ENCODE data around the gene B3GALT2.

DNA sequence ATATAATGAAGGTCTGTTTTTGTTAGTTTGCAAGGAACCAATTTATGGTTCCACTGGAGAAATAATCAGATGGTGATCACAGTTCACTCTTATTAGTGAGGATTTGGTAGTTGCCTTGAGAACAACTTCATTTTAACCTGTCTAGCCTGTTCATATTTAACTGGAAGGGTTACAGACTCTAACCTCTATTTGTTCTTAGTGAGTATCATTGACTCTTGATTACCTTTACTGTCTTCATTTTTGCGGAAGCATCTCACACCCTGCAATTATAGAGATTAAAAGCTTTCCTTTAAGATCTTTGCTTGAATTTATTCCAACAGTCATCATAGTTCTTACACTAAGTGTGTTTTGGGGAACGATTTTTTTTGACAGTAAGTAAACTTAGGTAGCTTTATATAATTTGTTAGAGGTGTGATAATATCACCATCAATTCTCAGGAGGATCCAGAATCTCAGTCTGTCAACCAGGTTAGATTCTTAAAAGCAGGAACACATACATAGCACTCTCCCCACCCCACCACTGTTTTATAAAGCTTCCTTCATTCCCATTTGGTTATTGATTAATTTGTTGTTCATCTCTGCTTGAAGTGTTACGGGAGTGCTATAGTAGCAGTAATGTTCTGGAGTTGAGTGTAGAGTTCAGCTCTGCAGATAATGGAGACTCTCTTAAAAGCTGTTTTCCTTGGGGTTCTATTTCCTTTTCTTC is 30.1 kb downstream of the B3GALT2 start:
- TF ChIP-seq POLR2A (IDR thresholded peaks at IDR 0.05; ENCODE audit: low read depth, low read length) (no peak), CTCF (IDR thresholded peaks at IDR 0.05; ENCODE audit: extremely low read depth in 1 of 2, insufficient read depth in 1 of 2, low read depth in 1 of 2, low read length in 2 of 2) (no peak), EZH2 (IDR thresholded peaks at IDR 0.05; ENCODE audit: borderline replicate concordance, low read depth, low read length, severe bottlenecking) (no peak)

Data from endothelial cell of umbilical vein (primary cell).